HFFc6 (cell line): ENCODE data around the gene SEPTIN1. TPM values are rescaled to one million over a fixed set of nuclear protein-coding genes. Genes with fewer than 3 reads are reported as not detected.

Source experiments
- DNase-seq: peaks from one replicate; pipeline ENCODE4 v3.0.0-alpha.2; 2018
- H3K27ac Mint-ChIP-seq: 2 replicates; pipeline ENCODE4 v1.8.0; 2020; ENCODE audit warnings: mild to moderate bottlenecking, mixed read lengths
- H3K27me3 Mint-ChIP-seq: 2 replicates; pipeline ENCODE4 v1.8.0; 2021; ENCODE audit warnings: mild to moderate bottlenecking, moderate library complexity, mixed read lengths; ENCODE audit not compliant: insufficient read depth
- H3K36me3 Mint-ChIP-seq: 2 replicates; pipeline ENCODE4 v1.8.0; 2021; ENCODE audit warnings: low read depth, mixed read lengths
- H3K4me1 Mint-ChIP-seq: 2 replicates; pipeline ENCODE4 v1.8.0; 2020; ENCODE audit warnings: low read depth, mixed read lengths
- H3K4me3 Mint-ChIP-seq: 2 replicates; pipeline ENCODE4 v1.8.0; 2020; ENCODE audit warnings: mild to moderate bottlenecking, moderate library complexity, mixed read lengths
- H3K9me3 Mint-ChIP-seq: 2 replicates; pipeline ENCODE4 v1.8.0; 2020; ENCODE audit warnings: mild to moderate bottlenecking, mixed read lengths
- CTCF ChIP-seq: fragments of 200-600 bp; sonication (generic); IDR thresholded peaks from 2 replicates; pipeline ENCODE4 v1.5.0; 2021; ENCODE audit warnings: antibody characterized with exemption, mild to moderate bottlenecking
- total RNA-seq, 6 experiments: library from RNA; stranded (reverse); fragmentation: NEBNext Ultra II Directional; extraction: Animal tissue kit (Norgen Biotek cat#: 25700); gene quantifications; 2 replicates in 1 of 6; 3 replicates in 5 of 6; pipeline ENCODE4 v1.2.3, GENCODE V29; 2021

SEPTIN1 gene
- total RNA-seq, 6 experiments from 2014 or later = 1.5 to 2.8 (median 1.8) TPM

- no peak for DNase-seq
- no peaks in the 10 kb centered on the region; the same call in 1 of the 2 replicates for H3K27me3 Mint-ChIP-seq
- H3K4me3 Mint-ChIP-seq = peak overlapping the region; percentile 97
- H3K36me3 Mint-ChIP-seq = peaks cover 5% of the 10 kb centered on the region
- no peak for TF ChIP-seq CTCF
- no peak overlapping the region for H3K27ac Mint-ChIP-seq
- no peaks in the 10 kb centered on the region for H3K9me3 Mint-ChIP-seq
- peaks cover 24% of the 10 kb centered on the region for H3K4me1 Mint-ChIP-seq
These were observed 3.1 kb downstream of the SEPTIN1 start for GRCh38 chr16:30379158-30379783.

- no peaks in the 10 kb centered on the region; the same call in 1 of the 2 replicates for H3K27me3 Mint-ChIP-seq
- H3K4me3 Mint-ChIP-seq = peak overlapping the region; percentile 97
- peaks cover 24% of the 10 kb centered on the region for H3K4me1 Mint-ChIP-seq
- peak overlapping the region; percentile 100 for H3K27ac Mint-ChIP-seq
- peak; percentile 94 for DNase-seq
- no peaks in the 10 kb centered on the region for H3K9me3 Mint-ChIP-seq
- no peak; the same call in 1 of the 2 replicates for TF ChIP-seq CTCF
- peaks cover 5% of the 10 kb centered on the region for H3K36me3 Mint-ChIP-seq
These were observed 3.9 kb downstream of the SEPTIN1 start for GRCh38 chr16:30378236-30379157.

- H3K36me3 Mint-ChIP-seq = peaks cover 5% of the 10 kb centered on the region
- peak overlapping the region; percentile 97 for H3K4me3 Mint-ChIP-seq
- H3K27me3 Mint-ChIP-seq = peaks cover 1% of the 10 kb centered on the region
These were observed 4.5 kb downstream of the SEPTIN1 start for GRCh38 chr16:30377812-30378235.

GRCh38 chr16:30377050-30377811, 5.1 kb downstream of the SEPTIN1 start:
- peaks cover 5% of the 10 kb centered on the region for H3K36me3 Mint-ChIP-seq
- DNase-seq = no peak
- no peaks in the 10 kb centered on the region for H3K9me3 Mint-ChIP-seq
- no peak for TF ChIP-seq CTCF
- H3K4me1 Mint-ChIP-seq = peaks cover 24% of the 10 kb centered on the region
- peak overlapping the region; percentile 97 for H3K4me3 Mint-ChIP-seq
- peak overlapping the region; percentile 100 for H3K27ac Mint-ChIP-seq
- H3K27me3 Mint-ChIP-seq = peaks cover 3% of the 10 kb centered on the region

More at GRCh38 chr16:30377812-30378235, 4.5 kb downstream of the SEPTIN1 start:
- peak; percentile 73 for DNase-seq
- no peak for TF ChIP-seq CTCF
- Mint-ChIP-seq H3K4me1 (peaks cover 24% of the 10 kb centered on the region), H3K9me3 (no peaks in the 10 kb centered on the region), H3K27ac (peak overlapping the region; percentile 100)

- Mint-ChIP-seq H3K9me3 (no peaks in the 10 kb centered on the region), H3K4me3 (no peak overlapping the region), H3K27ac (peak overlapping the region; percentile 100), H3K36me3 (peaks cover 5% of the 10 kb centered on the region), H3K27me3 (peaks cover 3% of the 10 kb centered on the region), H3K4me1 (peaks cover 29% of the 10 kb centered on the region)
- TF ChIP-seq CTCF = no peak
- no peak for DNase-seq
These were observed 5.9 kb downstream of the SEPTIN1 start for GRCh38 chr16:30376461-30376902.
